ENCODE results near the gene ACAA1. TPM values are rescaled to one million over a fixed set of nuclear protein-coding genes. Genes with fewer than 3 reads are reported as not detected.

Gene ACAA1
- total RNA-seq, 2 experiments from 2014 or later, result 99.7 to 104 TPM

- peaks cover 9% of the 10 kb centered on the region for H3K27me3 Mint-ChIP-seq (ENCODE audit: low read depth)
- ChIA-PET POLR2A (interaction anchor here (1.1 kb wide), 1 partner anchor 12 kb away, joined by 3 read pairs; no protein-coding TSS in a partner anchor), CTCF (interaction anchor here (0.9 kb wide), 1 partner anchor 8 kb away, joined by 4 read pairs; no protein-coding TSS in a partner anchor)
- no peaks in the 10 kb centered on the region for H3K9me3 Mint-ChIP-seq (ENCODE audit: insufficient read depth)
- no peak overlapping the region for H3K4me3 Mint-ChIP-seq
- ATAC-seq (no peak), DNase-seq (no peak)
- H3K4me1 Mint-ChIP-seq (ENCODE audit: low read depth), result no peaks in the 10 kb centered on the region
- H3K36me3 Mint-ChIP-seq (ENCODE audit: low read depth), result peaks cover 2% of the 10 kb centered on the region
- H3K27ac Mint-ChIP-seq, result no peak overlapping the region
These were observed 27.2 kb downstream of the ACAA1 start for GRCh38 chr3:38109580-38110313.

GRCh38 chr3:38108649-38109579 is 28.0 kb downstream of the ACAA1 start:
- ATAC-seq (no peak), DNase-seq (no peak)
- peaks cover 2% of the 10 kb centered on the region for H3K36me3 Mint-ChIP-seq (ENCODE audit: low read depth)
- H3K4me3 Mint-ChIP-seq, result no peak overlapping the region
- ChIA-PET CTCF (interaction anchor here (0.7 kb wide), 1 partner anchor 9 kb away, joined by 3 read pairs; no protein-coding TSS in a partner anchor), POLR2A (interaction anchor here (1.1 kb wide), 1 partner anchor 11 kb away, joined by 3 read pairs; no protein-coding TSS in a partner anchor)
- peaks cover 9% of the 10 kb centered on the region for H3K27me3 Mint-ChIP-seq (ENCODE audit: low read depth)
- no peaks in the 10 kb centered on the region for H3K9me3 Mint-ChIP-seq (ENCODE audit: insufficient read depth)
- no peak overlapping the region for H3K27ac Mint-ChIP-seq
- no peaks in the 10 kb centered on the region for H3K4me1 Mint-ChIP-seq (ENCODE audit: low read depth)

GRCh38 chr3:38107911-38108648 is 28.8 kb downstream of the ACAA1 start:
- ChIA-PET CTCF (interaction anchor here (0.7 to 1.7 kb wide), 2 partner anchors 10 to 239 kb away, joined by 3 read pairs; partner anchors contain the start of gene XYLB), POLR2A (interaction anchor here (0.5 kb wide), 1 partner anchor 20 kb away, joined by 3 read pairs; no protein-coding TSS in a partner anchor)

GRCh38 chr3:38105525-38105924 is 31.4 kb downstream of the ACAA1 start:
- peaks cover 24% of the 10 kb centered on the region for H3K27me3 Mint-ChIP-seq (ENCODE audit: low read depth)
- ChIA-PET CTCF (no interaction called here), POLR2A (no interaction called here)
- H3K9me3 Mint-ChIP-seq (ENCODE audit: insufficient read depth), result no peaks in the 10 kb centered on the region
- no peak overlapping the region for H3K27ac Mint-ChIP-seq
- no peak for DNase-seq
- peaks cover 2% of the 10 kb centered on the region for H3K36me3 Mint-ChIP-seq (ENCODE audit: low read depth)
- no peak for ATAC-seq
- H3K4me3 Mint-ChIP-seq, result no peak overlapping the region
- no peaks in the 10 kb centered on the region for H3K4me1 Mint-ChIP-seq (ENCODE audit: low read depth)

More at GRCh38 chr3:38107911-38108648, 28.8 kb downstream of the ACAA1 start:
- no peak for DNase-seq
- no peak for ATAC-seq
- Mint-ChIP-seq H3K4me1 (ENCODE audit: low read depth) (no peaks in the 10 kb centered on the region), H3K4me3 (no peak overlapping the region), H3K9me3 (ENCODE audit: insufficient read depth) (no peaks in the 10 kb centered on the region), H3K27me3 (ENCODE audit: low read depth) (peaks cover 13% of the 10 kb centered on the region), H3K27ac (no peak overlapping the region), H3K36me3 (ENCODE audit: low read depth) (peaks cover 2% of the 10 kb centered on the region)

GRCh38 chr3:38102444-38102814 is 34.5 kb downstream of the ACAA1 start:
- no peak for DNase-seq
- Mint-ChIP-seq H3K9me3 (ENCODE audit: insufficient read depth) (no peaks in the 10 kb centered on the region), H3K27me3 (ENCODE audit: low read depth) (peaks cover 24% of the 10 kb centered on the region), H3K36me3 (ENCODE audit: low read depth) (peaks cover 2% of the 10 kb centered on the region), H3K4me1 (ENCODE audit: low read depth) (no peaks in the 10 kb centered on the region), H3K4me3 (no peak overlapping the region), H3K27ac (no peak overlapping the region)
- ATAC-seq, result no peak
- POLR2A ChIA-PET, result no interaction called here
- CTCF ChIA-PET, result interaction anchor here (1.0 kb wide), 1 partner anchor 128 kb away, joined by 3 read pairs; no protein-coding TSS in a partner anchor

- no peak for DNase-seq
- no peak overlapping the region for H3K27ac Mint-ChIP-seq
- CTCF ChIA-PET, result interaction anchor here (1.0 kb wide), 1 partner anchor 127 kb away, joined by 3 read pairs; no protein-coding TSS in a partner anchor
- H3K27me3 Mint-ChIP-seq (ENCODE audit: low read depth), result peaks cover 22% of the 10 kb centered on the region
- H3K4me1 Mint-ChIP-seq (ENCODE audit: low read depth), result no peaks in the 10 kb centered on the region
- H3K9me3 Mint-ChIP-seq (ENCODE audit: insufficient read depth), result no peaks in the 10 kb centered on the region
- peaks cover 2% of the 10 kb centered on the region for H3K36me3 Mint-ChIP-seq (ENCODE audit: low read depth)
- no peak for ATAC-seq
- H3K4me3 Mint-ChIP-seq, result no peak overlapping the region
- POLR2A ChIA-PET, result no interaction called here
These were observed 35.0 kb downstream of the ACAA1 start for GRCh38 chr3:38101811-38102443.

GRCh38 chr3:38100498-38100897 is 36.4 kb downstream of the ACAA1 start:
- H3K27ac Mint-ChIP-seq, result no peak overlapping the region
- CTCF ChIA-PET, result no interaction called here
- H3K36me3 Mint-ChIP-seq (ENCODE audit: low read depth), result no peaks in the 10 kb centered on the region
- POLR2A ChIA-PET, result no interaction called here
- DNase-seq (no peak), ATAC-seq (no peak)
- H3K27me3 Mint-ChIP-seq (ENCODE audit: low read depth), result peaks cover 16% of the 10 kb centered on the region
- H3K4me1 Mint-ChIP-seq (ENCODE audit: low read depth), result no peaks in the 10 kb centered on the region
- no peak overlapping the region for H3K4me3 Mint-ChIP-seq
- no peaks in the 10 kb centered on the region for H3K9me3 Mint-ChIP-seq (ENCODE audit: insufficient read depth)

- POLR2A ChIA-PET, result no interaction called here
- no peak overlapping the region for H3K27ac Mint-ChIP-seq
- no peak for ATAC-seq
- CTCF ChIA-PET, result no interaction called here
- no peak for DNase-seq
- H3K36me3 Mint-ChIP-seq (ENCODE audit: low read depth), result no peaks in the 10 kb centered on the region
- H3K4me1 Mint-ChIP-seq (ENCODE audit: low read depth), result no peaks in the 10 kb centered on the region
- H3K4me3 Mint-ChIP-seq, result no peak overlapping the region
- H3K27me3 Mint-ChIP-seq (ENCODE audit: low read depth), result peaks cover 15% of the 10 kb centered on the region
- no peaks in the 10 kb centered on the region for H3K9me3 Mint-ChIP-seq (ENCODE audit: insufficient read depth)
These were observed 37.4 kb downstream of the ACAA1 start for GRCh38 chr3:38099518-38099917.

- ATAC-seq, result no peak
- ChIA-PET POLR2A (interaction anchor here (1.0 kb wide), 1 partner anchor 11 kb away, joined by 3 read pairs; no protein-coding TSS in a partner anchor), CTCF (interaction anchor here (0.9 kb wide), 1 partner anchor 128 kb away, joined by 3 read pairs; no protein-coding TSS in a partner anchor)
- no peaks in the 10 kb centered on the region for H3K4me1 Mint-ChIP-seq (ENCODE audit: low read depth)
- H3K27ac Mint-ChIP-seq, result no peak overlapping the region
- H3K36me3 Mint-ChIP-seq (ENCODE audit: low read depth), result no peaks in the 10 kb centered on the region
- H3K9me3 Mint-ChIP-seq (ENCODE audit: insufficient read depth), result no peaks in the 10 kb centered on the region
- H3K4me3 Mint-ChIP-seq, result no peak overlapping the region
- peaks cover 12% of the 10 kb centered on the region for H3K27me3 Mint-ChIP-seq (ENCODE audit: low read depth)
- no peak for DNase-seq
These were observed 38.6 kb downstream of the ACAA1 start for GRCh38 chr3:38098376-38098723.

- Mint-ChIP-seq H3K4me1 (ENCODE audit: low read depth) (no peaks in the 10 kb centered on the region), H3K27me3 (ENCODE audit: low read depth) (peaks cover 8% of the 10 kb centered on the region), H3K9me3 (ENCODE audit: insufficient read depth) (no peaks in the 10 kb centered on the region), H3K36me3 (ENCODE audit: low read depth) (no peaks in the 10 kb centered on the region), H3K27ac (no peak overlapping the region), H3K4me3 (no peak overlapping the region)
- CTCF ChIA-PET, result interaction anchor here (0.9 kb wide), 1 partner anchor 128 kb away, joined by 3 read pairs; no protein-coding TSS in a partner anchor
- DNase-seq (no peak), ATAC-seq (no peak)
- POLR2A ChIA-PET, result interaction anchor here (1.0 kb wide), 1 partner anchor 12 kb away, joined by 3 read pairs; no protein-coding TSS in a partner anchor
These were observed 39.2 kb downstream of the ACAA1 start for GRCh38 chr3:38097446-38098375.

Measured in activated CD8-positive, alpha-beta T cell treated with anti-CD3 and anti-CD28 coated beads, Interleukin-2, amount 10 ng/mL, durations not matched to agents 7 days and 5 days (primary cell).